RCC 7860 (cell line): ENCODE measurements around the gene OR2J2.
"Not testable (repeated sequence)": the region's sequence is repeated elsewhere in the genome, so short reads cannot be mapped to it uniquely, and the experiment has no call there.

Experiments
- DNase-seq: peaks from one replicate; pipeline ENCODE4 v3.0.0-alpha.2; 2015; ENCODE audit warnings: low spot score
- FAIRE-seq: peaks from 2 replicates; lab custom pipeline; 2012; peaks lifted over from hg19 to GRCh38; lab: Jason Lieb, UNC

Gene OR2J2

DNA sequence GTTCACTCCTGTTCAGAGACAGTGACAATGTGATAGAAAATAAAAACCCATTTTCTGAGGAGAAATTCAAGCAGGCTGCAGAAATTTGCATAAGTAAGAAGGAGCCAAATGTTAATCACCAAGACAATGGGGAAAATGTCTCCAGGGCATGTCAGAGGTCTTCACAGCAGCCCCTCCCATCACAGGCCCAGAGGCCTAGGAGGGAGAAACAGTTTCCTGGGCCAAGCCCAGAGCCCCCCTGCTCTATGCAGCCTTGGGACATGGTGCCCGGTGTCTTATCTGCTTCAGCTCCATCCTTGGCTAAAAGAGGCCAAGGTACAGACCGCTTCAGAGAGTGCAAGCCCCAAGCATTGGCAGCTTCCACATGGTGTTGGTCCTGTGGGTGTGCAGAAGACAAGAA lies 46.5 kb downstream of the OR2J2 start:
- FAIRE-seq, DNase-seq: not testable (repeated sequence)

GRCh38 chr6:29218056-29218455 lies 47.3 kb downstream of the OR2J2 start:
- DNase-seq, FAIRE-seq: not testable (repeated sequence)
